B cell (primary cell): ENCODE results near the gene RASL10B.

ENCODE experiments used
- CTCF ChIP-seq: fragments of 200-600 bp; IDR thresholded peaks from one replicate; pipeline ENCODE4 v1.8.0; 2022; ENCODE audit warnings: antibody characterized with exemption, mild to moderate bottlenecking
- EZH2 ChIP-seq: IDR thresholded peaks from 2 replicates; pipeline ENCODE4 v1.6.1; 2012; ENCODE audit warnings: borderline replicate concordance, low read depth, mild to moderate bottlenecking, moderate library complexity, low read length; ENCODE audit not compliant: insufficient read depth, poor library complexity, severe bottlenecking

GRCh38 chr17:35788477-35789368, 57.3 kb downstream of the RASL10B start:
- no peak for TF ChIP-seq CTCF
- no peak for TF ChIP-seq EZH2
